ENCODE data around the gene B3GNT5.
"Not testable (repeated sequence)": the region's sequence is repeated elsewhere in the genome, so short reads cannot be mapped to it uniquely, and the experiment has no call there.

Gene B3GNT5

GRCh38 chr3:183252973-183253527 lies at the start of gene B3GNT5:
Gene B3GNT5 (plus strand): TSS chr3:183253253. CDS start chr3:183269799, 16,546 bp downstream.
- peak; percentile 67 for DNase-seq

- DNase-seq = no peak
Measured at GRCh38 chr3:183203670-183204069, 49.4 kb upstream of the B3GNT5 start.

DNA sequence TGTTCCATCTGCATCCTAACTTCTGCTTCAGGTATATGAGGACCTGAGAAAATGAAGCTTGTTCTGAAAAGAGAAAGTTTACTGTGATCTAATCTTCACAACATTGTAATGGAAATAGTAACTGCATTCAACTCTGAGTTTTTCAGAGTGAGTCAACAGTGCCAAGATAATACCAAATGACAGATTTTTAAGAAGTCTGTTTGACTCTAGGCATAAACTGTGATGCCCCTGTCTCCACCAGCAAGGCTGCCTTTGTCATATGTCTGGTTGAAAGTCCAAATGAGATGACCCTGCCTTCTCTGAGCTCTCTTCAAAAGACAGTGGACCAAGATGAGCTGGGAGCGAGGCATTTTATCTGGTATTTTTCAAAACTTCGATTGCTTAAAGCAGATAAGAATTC lies 44.8 kb upstream of the B3GNT5 start:
- no peak for DNase-seq

- DNase-seq = no peak
Measured at GRCh38 chr3:183208800-183209199, 44.3 kb upstream of the B3GNT5 start.

- no peak for DNase-seq
Measured at GRCh38 chr3:183210341-183210740, 42.7 kb upstream of the B3GNT5 start.

GRCh38 chr3:183210862-183211341 lies 42.2 kb upstream of the B3GNT5 start:
- DNase-seq = no peak

DNA sequence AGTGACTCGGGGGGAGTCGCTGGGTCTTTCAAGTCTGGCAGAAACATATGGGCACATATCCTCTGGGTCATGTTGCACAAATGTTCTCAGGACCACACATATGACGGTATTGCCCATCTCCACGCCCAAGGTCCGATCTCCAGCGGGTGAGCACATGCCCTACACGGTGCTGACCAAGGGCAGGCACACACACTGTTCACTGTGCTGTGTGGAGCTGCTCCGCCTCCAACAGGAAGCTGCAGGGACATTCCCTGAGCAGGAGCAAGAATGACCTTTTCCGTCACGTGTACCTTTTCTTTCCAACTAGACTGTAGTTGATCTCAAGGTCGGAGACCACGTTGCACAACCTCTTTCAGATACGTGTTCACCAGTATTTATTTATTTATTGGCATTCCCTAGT lies 41.7 kb upstream of the B3GNT5 start:
- DNase-seq = no peak

GRCh38 chr3:183212096-183212495 lies 41.0 kb upstream of the B3GNT5 start:
- DNase-seq = no peak

GRCh38 chr3:183212565-183212964 lies 40.5 kb upstream of the B3GNT5 start:
- no peak for DNase-seq

DNA sequence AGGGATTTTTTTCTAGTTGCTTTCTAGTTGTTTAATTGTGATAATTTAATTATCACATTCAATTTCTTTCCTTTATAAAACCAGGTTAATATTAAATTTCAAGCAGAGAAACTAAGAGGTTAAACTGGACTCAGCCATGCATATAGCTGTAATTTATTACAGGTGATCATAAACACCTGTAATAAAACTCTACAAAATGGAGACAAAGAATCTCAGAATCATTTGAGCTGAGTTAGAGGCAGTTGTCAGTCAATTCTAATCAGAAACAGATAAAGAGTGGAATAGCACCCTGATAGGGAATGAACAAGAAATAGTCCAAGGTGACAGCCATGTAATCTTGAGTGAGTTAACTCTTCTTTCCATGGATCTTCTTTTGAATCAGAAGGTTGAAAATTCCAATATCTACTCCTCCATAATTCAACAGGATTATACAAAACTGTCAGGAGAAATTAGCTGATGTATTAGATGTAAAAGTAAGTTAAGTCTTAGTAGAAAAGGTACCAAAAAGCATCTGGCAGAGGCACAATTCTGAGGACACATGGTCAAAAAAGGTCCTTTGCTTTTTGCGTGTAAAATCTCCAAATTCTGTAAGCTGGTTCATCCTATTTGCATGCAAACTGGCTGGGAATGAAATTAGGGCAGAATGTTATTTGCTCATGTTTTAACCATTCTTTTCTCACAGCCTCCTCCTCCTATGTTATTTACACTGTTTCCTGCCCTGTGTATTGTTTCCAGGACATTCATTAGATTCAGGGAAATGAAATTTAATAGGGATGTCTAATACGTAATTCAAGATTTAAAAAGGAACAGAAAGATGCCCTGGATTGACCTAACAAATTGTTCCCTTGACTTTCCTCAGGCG lies 39.4 kb upstream of the B3GNT5 start:
- no peak for DNase-seq

DNA sequence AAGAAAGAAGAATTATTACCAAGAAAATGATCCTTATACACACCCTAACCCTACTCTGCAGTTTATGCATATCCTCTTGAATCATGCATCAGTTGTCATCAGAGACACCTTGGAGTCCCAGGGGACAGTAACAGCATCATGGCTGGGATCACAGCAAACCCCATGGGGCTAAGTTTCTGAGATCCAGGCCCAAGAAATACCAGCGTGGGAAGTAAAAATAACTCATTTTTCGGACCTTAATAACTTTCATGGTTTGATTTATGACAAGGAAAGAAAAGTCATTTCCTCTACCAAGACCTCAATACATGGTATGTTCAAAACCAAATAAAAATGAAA lies 38.8 kb upstream of the B3GNT5 start:
- no peak for DNase-seq

- no peak for DNase-seq
Measured at GRCh38 chr3:183215591-183216202, 37.4 kb upstream of the B3GNT5 start.

DNA sequence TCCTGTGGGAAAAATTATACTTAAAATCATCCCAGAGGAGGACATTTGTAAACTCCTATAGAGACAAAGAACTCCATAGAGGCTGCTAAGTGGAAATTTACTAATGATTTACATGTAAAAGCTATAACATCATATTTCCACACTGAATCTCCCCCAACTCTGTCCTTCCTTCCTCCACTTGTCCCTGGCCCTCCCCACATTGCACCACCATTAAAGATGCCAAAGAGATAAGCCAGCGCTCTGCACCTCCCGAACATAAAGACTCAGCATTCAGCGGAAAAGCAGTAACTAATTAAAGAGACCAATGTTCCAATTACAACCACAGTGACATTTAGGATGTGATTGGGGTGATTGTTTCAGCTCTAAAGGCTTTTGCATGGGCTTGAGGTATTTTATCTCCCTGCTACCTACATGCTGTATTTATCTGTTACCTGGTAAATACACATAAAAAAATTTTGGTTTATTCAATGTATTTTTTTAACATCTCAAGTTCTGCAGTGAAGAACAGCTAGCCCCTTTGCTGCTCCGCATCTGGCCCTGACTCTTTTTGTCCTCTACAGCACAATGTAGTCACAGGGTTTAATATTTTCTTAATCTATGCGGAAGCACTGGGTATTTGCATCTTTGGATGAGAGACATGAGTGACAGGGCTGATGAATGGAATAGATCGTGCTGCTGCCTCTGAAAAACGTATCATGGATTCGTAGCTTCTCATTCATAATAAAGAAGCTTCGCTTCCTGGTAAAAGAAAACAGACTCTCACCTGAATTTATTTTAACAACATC lies 35.3 kb upstream of the B3GNT5 start:
- no peak for DNase-seq

DNA sequence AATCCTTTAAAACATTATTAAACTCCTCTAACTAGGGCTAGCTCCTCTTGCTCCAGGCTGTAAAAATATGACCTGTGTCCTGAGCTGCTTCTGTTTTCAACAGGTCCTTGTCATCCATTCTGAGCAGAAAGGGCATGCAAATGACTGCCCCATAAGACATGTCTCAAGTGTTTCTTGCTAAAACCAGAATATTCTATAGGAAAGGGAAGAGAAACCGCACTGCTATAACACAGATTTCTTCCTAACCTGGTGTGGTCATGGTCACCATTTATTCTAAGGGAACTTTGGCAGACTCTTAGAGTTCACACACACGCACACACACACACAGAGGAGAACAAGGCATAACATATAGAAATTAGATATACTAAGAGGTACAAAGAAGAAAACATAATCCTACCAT lies 34.2 kb upstream of the B3GNT5 start:
- DNase-seq = no peak

DNA sequence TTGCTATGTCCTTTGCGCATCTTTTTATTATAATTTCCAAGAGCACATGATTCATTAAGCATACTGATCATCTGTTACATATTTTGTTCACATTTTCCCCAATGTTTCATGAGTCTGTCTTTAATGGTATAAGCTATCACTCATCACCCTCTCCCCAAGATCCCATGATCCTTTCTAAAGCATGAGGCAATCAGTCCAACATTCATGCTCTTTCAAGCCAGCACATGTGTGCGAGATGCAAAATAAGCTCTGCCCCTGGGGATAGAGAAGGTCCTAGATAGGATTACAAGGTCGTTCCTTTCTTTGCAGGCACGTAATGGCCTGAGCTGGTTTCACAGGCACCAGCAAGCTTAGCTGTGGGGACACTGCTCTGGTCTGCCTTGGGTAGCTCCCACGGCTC lies 32.2 kb upstream of the B3GNT5 start:
- no peak for DNase-seq

DNA sequence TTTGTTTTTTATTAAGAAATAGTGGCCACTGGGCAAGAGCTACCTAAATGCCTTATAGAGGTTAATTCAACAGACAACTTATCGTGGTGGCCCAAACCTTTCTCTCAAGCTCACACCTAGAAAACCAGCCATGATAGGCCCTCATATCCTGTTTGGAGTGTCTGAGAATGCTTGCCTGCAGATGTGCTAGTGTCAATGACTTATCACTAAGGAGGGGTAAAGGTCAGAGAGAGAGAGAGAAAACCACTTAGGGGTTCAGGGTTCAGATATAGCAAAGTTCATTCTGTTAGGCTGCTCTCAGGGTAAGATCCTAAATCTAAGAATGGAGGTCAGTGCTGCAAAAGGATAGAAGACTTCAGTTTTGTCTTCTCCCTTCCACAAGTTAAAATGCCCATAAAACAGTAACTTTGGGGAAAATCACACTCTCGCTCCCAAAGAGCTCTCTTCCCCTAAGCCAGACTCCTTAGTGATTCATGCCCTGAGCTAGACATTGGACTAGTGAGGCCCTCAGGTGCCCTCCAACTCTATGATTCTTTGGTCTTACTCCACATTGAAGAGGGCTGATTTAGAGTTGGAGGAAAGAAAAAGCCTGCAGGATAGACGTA lies 30.3 kb upstream of the B3GNT5 start:
- no peak for DNase-seq

DNA sequence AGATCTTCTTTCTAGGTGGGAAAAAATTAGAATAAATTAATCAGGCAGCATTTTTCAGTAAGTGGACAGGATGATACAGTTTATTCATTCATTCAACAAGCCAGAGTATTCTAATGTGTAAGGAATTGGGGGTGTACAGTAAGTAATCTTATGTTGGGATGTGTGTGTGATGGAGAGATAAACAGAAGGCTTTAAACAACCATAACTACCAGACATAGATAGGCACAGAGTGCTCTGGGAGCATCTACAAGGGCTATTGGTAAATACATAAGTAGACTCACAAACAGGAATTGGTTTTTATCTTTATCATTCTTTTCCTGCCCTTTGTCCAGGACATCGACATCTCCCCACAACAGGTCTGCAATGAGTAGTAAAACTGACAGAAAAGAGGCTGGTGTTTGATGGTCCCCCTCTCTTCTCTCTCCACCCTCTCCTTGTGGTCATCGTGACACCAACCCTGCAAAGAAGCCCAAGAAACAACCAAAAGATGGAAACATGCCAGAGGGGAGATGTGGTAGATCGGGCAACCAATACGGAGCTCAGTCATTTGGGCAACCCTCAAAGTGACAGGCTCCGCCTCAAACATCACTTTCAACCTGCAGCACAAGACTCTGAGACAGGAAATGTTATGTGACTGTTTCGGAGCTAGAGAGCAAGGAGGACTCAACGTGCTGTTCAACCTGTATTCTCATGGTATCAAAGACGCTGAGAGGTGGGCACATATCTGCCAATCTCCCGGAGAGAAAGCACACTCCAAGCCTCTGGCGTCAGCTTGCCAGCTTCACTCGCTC lies 28.7 kb upstream of the B3GNT5 start:
- DNase-seq = no peak

GRCh38 chr3:183226333-183226890 lies 26.6 kb upstream of the B3GNT5 start:
- no peak for DNase-seq

DNA sequence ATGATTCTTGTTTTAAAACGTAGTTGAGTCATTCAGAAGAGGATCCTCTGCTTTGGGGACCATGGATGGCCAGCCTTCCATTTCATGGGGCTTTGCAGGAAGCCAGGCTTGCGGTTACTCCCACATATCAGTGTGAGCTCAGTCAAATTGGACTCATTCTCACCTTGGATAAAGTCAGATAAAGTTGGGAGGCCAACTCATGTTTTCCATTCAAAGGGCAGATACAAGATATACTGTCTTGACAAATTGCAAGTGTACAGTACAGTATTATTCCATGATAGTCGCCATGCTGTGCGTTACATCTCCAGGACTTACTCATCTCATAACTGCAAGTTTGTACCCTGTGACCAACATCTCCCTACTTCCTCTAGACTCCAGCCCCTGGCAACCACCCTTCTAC lies 25.5 kb upstream of the B3GNT5 start:
- DNase-seq = no peak

GRCh38 chr3:183229178-183229577 lies 23.9 kb upstream of the B3GNT5 start:
- DNase-seq = no peak

- DNase-seq = not testable (repeated sequence)
Measured at GRCh38 chr3:183230251-183230650, 22.8 kb upstream of the B3GNT5 start.

DNA sequence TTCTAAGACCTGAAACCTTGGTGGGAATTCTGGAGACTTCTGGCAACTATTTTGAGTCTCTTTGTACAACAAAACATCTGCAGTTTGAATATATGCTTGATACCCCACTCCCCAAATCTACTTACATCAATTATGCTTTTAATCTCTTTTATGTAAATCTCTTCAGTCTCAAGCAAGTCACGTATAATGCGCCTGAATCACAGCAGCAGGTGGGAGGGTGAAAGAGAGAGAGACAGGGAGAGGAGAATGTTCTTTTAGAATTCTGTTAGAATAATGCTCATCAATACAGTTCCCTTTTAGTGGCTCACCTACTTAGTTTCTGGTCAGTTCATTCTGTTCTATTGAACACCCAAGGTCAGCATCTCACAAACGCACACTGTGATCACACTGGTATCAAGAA lies 22.2 kb upstream of the B3GNT5 start:
- DNase-seq = no peak

All from NCI-H1436 (cell line).